Neural progenitor cell (in vitro differentiated cells): ENCODE measurements around the gene TIAM2.

Experiments used
- EZH2 ChIP-seq: fragments of 200-600 bp; sonication (generic); IDR thresholded peaks from 2 replicates; pipeline ENCODE4 v1.6.1; 2017; ENCODE audit warnings: antibody characterized with exemption, mild to moderate bottlenecking, moderate library complexity
- EZH2phosphoT487 ChIP-seq: fragments of 200-600 bp; sonication (generic); IDR thresholded peaks from 2 replicates; pipeline ENCODE4 v1.6.1; 2017; ENCODE audit warnings: antibody characterized with exemption
- TF ChIP-seq, protein P1 (sequence below): fragments of 200-600 bp; sonication (generic); IDR thresholded peaks from 2 replicates; pipeline ENCODE4 v1.5.1; 2017; ENCODE audit warnings: antibody characterized with exemption, mild to moderate bottlenecking

GRCh38 chr6:155219299-155219698 is 224.2 kb downstream of the TIAM2 start:
- TF ChIP-seq, protein P1, sequence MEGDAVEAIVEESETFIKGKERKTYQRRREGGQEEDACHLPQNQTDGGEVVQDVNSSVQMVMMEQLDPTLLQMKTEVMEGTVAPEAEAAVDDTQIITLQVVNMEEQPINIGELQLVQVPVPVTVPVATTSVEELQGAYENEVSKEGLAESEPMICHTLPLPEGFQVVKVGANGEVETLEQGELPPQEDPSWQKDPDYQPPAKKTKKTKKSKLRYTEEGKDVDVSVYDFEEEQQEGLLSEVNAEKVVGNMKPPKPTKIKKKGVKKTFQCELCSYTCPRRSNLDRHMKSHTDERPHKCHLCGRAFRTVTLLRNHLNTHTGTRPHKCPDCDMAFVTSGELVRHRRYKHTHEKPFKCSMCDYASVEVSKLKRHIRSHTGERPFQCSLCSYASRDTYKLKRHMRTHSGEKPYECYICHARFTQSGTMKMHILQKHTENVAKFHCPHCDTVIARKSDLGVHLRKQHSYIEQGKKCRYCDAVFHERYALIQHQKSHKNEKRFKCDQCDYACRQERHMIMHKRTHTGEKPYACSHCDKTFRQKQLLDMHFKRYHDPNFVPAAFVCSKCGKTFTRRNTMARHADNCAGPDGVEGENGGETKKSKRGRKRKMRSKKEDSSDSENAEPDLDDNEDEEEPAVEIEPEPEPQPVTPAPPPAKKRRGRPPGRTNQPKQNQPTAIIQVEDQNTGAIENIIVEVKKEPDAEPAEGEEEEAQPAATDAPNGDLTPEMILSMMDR, result no peak
- TF ChIP-seq EZH2phosphoT487 (no peak), EZH2 (no peak)
